Measurements from ENCODE around the gene GMDS.

DNA sequence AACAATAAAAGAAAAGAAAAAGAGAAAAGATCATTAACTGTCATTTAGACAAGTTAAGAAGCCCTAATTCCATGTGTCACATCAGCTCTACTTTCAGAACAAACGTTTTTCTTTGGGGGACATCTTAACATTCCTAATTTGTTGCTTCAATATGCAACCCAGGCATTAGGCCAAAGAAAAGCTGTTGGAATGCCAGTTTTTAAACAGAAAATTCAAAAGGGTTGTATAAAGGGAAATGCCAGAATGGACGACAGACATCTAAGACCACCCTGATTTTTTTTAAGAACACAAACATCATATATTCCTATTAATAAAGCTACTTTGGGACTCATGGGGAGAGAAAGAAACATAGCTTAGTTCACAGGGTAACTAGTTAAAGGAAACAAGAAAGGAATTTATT lies 315.0 kb downstream of the GMDS start:
- TF ChIP-seq EZH2 (IDR thresholded peaks at IDR 0.05; ENCODE audit: low read depth, unreplicated experiment) (no peak), POLR2AphosphoS5 (IDR thresholded peaks at IDR 0.05; ENCODE audit: low read depth) (no peak), JUNB (IDR thresholded peaks at IDR 0.05; ENCODE audit: unreplicated experiment) (no peak), STAT1 (IDR thresholded peaks at IDR 0.05; ENCODE audit: unreplicated experiment) (no peak), ZNF331 (CRISPR knock-in tag; IDR thresholded peaks at IDR 0.05; ENCODE audit: low read depth) (no peak), EZH2phosphoT487 (IDR thresholded peaks at IDR 0.05; ENCODE audit: unreplicated experiment) (no peak), ZNF114 (CRISPR knock-in tag; IDR thresholded peaks at IDR 0.05) (no peak)
- TF ChIP-seq, protein P1, sequence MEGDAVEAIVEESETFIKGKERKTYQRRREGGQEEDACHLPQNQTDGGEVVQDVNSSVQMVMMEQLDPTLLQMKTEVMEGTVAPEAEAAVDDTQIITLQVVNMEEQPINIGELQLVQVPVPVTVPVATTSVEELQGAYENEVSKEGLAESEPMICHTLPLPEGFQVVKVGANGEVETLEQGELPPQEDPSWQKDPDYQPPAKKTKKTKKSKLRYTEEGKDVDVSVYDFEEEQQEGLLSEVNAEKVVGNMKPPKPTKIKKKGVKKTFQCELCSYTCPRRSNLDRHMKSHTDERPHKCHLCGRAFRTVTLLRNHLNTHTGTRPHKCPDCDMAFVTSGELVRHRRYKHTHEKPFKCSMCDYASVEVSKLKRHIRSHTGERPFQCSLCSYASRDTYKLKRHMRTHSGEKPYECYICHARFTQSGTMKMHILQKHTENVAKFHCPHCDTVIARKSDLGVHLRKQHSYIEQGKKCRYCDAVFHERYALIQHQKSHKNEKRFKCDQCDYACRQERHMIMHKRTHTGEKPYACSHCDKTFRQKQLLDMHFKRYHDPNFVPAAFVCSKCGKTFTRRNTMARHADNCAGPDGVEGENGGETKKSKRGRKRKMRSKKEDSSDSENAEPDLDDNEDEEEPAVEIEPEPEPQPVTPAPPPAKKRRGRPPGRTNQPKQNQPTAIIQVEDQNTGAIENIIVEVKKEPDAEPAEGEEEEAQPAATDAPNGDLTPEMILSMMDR (conservative IDR thresholded peaks at IDR 0.05; ENCODE audit: low read depth in 2 of 2): no peak
- TF ChIP-seq, protein P2, sequence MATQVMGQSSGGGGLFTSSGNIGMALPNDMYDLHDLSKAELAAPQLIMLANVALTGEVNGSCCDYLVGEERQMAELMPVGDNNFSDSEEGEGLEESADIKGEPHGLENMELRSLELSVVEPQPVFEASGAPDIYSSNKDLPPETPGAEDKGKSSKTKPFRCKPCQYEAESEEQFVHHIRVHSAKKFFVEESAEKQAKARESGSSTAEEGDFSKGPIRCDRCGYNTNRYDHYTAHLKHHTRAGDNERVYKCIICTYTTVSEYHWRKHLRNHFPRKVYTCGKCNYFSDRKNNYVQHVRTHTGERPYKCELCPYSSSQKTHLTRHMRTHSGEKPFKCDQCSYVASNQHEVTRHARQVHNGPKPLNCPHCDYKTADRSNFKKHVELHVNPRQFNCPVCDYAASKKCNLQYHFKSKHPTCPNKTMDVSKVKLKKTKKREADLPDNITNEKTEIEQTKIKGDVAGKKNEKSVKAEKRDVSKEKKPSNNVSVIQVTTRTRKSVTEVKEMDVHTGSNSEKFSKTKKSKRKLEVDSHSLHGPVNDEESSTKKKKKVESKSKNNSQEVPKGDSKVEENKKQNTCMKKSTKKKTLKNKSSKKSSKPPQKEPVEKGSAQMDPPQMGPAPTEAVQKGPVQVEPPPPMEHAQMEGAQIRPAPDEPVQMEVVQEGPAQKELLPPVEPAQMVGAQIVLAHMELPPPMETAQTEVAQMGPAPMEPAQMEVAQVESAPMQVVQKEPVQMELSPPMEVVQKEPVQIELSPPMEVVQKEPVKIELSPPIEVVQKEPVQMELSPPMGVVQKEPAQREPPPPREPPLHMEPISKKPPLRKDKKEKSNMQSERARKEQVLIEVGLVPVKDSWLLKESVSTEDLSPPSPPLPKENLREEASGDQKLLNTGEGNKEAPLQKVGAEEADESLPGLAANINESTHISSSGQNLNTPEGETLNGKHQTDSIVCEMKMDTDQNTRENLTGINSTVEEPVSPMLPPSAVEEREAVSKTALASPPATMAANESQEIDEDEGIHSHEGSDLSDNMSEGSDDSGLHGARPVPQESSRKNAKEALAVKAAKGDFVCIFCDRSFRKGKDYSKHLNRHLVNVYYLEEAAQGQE (IDR thresholded peaks at IDR 0.05; ENCODE audit: unreplicated experiment): no peak
- TF ChIP-seq, protein P3, sequence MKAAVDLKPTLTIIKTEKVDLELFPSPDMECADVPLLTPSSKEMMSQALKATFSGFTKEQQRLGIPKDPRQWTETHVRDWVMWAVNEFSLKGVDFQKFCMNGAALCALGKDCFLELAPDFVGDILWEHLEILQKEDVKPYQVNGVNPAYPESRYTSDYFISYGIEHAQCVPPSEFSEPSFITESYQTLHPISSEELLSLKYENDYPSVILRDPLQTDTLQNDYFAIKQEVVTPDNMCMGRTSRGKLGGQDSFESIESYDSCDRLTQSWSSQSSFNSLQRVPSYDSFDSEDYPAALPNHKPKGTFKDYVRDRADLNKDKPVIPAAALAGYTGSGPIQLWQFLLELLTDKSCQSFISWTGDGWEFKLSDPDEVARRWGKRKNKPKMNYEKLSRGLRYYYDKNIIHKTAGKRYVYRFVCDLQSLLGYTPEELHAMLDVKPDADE (IDR thresholded peaks at IDR 0.05): no peak
